WTC11 (cell line): ENCODE measurements around the gene CLIC2. TPM values are rescaled to one million over a fixed set of nuclear protein-coding genes. Genes with fewer than 3 reads are reported as not detected.

Source experiments
- STAT6 ChIP-seq: sonication (generic); formaldehyde crosslinking; conservative IDR thresholded peaks from 2 replicates; pipeline ENCODE4 v1.8.1; 2023; ENCODE audit warnings: mild to moderate bottlenecking, low read depth, missing genetic modification reagents, moderate library complexity
- microRNA-seq: library from miRNA; unstranded; fragments of <30 nt; microRNA quantifications from one replicate; pipeline ENCODE4 v1.2.0, GENCODE V29; 2022; ENCODE audit warnings: borderline number of aligned reads
- total RNA-seq: library from RNA; stranded (reverse); gene quantifications from 3 replicates; pipeline ENCODE4 v1.2.3, GENCODE V29; 2021

Gene CLIC2
- total RNA-seq, 1 experiment from 2014 or later, result 0.66 TPM

GRCh38 chrX:155231163-155231562 is 103.3 kb downstream of the CLIC2 start (continued):
- TF ChIP-seq STAT6 (CRISPR knock-in tag), result no peak

Small RNA genes lying within 50 kb of the gene (microRNA-seq; reads per million reads assigned to microRNA genes)
- not detected for gene MIR1184-2

Other genes starting within 250 kb of the CLIC2 start
- 50.5 to 69.3 TPM (median 60.0 TPM) in 3 replicates for gene VBP1, start 118.2 kb downstream of the CLIC2 start, total RNA-seq
- gene RAB39B, start 70.1 kb downstream of the CLIC2 start, total RNA-seq, result 6.9 to 8.0 TPM (median 7.2 TPM) in 3 replicates
- gene F8A2, start 47.5 kb upstream of the CLIC2 start, total RNA-seq, result not detected in 3 replicates
- gene F8A3, start 124.0 kb upstream of the CLIC2 start, total RNA-seq, result 5.5 to 7.4 TPM (median 5.8 TPM) in 3 replicates